Tibial artery (tissue), 4 donors: ENCODE results near the gene GPR137B.

Source experiments
- DNase-seq, 2 donors: peaks; one replicate each; pipeline ENCODE4 v3.0.0-alpha.2; 2019
- H3K27ac ChIP-seq, 2 donors: fragments of 200-600 bp; sonication (generic) in 1 of 2; 1 replicate in 1 of 2; 2 replicates in 1 of 2; pipeline ENCODE4 v1.5.1; 2018 to 2019; ENCODE audit warnings: mild to moderate bottlenecking in 1 of 2
- H3K27me3 ChIP-seq, 2 donors: fragments of 200-600 bp; sonication (generic) in 1 of 2; one replicate each; pipeline versions ENCODE4 v1.5.1 to v1.6.0; 2016 to 2019
- H3K36me3 ChIP-seq, 3 donors: fragments of 200-600 bp; sonication (generic) in 2 of 3; one replicate each; pipeline ENCODE4 v1.5.1; 2016 to 2019; ENCODE audit warnings: mild to moderate bottlenecking in 2 of 3
- H3K4me1 ChIP-seq, 4 donors: fragments of 200-600 bp; sonication (generic) in 2 of 4; 1 replicate in 3 of 4; 2 replicates in 1 of 4; pipeline ENCODE4 v1.5.1; 2016 to 2019
- H3K4me3 ChIP-seq, 2 donors: fragments of 200-600 bp; sonication (generic) in 1 of 2; 1 replicate in 1 of 2; 2 replicates in 1 of 2; pipeline ENCODE4 v1.5.1; 2018 to 2019; ENCODE audit warnings: mild to moderate bottlenecking in 2 of 2
- H3K9me3 ChIP-seq, 3 donors: fragments of 200-600 bp; sonication (generic) in 1 of 3; one replicate each; pipeline ENCODE4 v1.5.1; 2016 to 2019
- intact Hi-C: fragments of 100-400 bp; cut with DNase I; formaldehyde crosslinking; loops from one replicate; pipeline ENCODE4 v1.15.0; 2023; ENCODE audit warnings: low total_unique reads
- TF ChIP-seq, protein P1 (sequence below), 2 experiments: fragments of 200-600 bp in 1 of 2; fragments of 450-650 bp in 1 of 2; IDR thresholded peaks; one replicate each; pipeline ENCODE4 v1.5.1; 2017 to 2019; ENCODE audit warnings: antibody characterized with exemption in 2 of 2, mild to moderate bottlenecking in 1 of 2, moderate library complexity in 1 of 2

Gene GPR137B

GRCh38 chr1:236211815-236212214 lies 69.5 kb downstream of the GPR137B start:
- H3K27ac ChIP-seq: no peak overlapping the region

GRCh38 chr1:236213534-236213933 lies 71.2 kb downstream of the GPR137B start:
- peaks cover 6 to 26% (median 15%) of the 10 kb centered on the region in 3 donors for H3K36me3 ChIP-seq
- DNase-seq: no peak
- intact Hi-C loops: no loop called here

More at GRCh38 chr1:236211815-236212214, 69.5 kb downstream of the GPR137B start:
- Histone ChIP-seq H3K27me3 (no peaks in the 10 kb centered on the region), H3K36me3 (peaks cover 0 to 17% (median 15%) of the 10 kb centered on the region in 3 donors), H3K4me3 (no peak overlapping the region), H3K4me1 (no peaks in the 10 kb centered on the region), H3K9me3 (no peaks in the 10 kb centered on the region)
- TF ChIP-seq, protein P1, sequence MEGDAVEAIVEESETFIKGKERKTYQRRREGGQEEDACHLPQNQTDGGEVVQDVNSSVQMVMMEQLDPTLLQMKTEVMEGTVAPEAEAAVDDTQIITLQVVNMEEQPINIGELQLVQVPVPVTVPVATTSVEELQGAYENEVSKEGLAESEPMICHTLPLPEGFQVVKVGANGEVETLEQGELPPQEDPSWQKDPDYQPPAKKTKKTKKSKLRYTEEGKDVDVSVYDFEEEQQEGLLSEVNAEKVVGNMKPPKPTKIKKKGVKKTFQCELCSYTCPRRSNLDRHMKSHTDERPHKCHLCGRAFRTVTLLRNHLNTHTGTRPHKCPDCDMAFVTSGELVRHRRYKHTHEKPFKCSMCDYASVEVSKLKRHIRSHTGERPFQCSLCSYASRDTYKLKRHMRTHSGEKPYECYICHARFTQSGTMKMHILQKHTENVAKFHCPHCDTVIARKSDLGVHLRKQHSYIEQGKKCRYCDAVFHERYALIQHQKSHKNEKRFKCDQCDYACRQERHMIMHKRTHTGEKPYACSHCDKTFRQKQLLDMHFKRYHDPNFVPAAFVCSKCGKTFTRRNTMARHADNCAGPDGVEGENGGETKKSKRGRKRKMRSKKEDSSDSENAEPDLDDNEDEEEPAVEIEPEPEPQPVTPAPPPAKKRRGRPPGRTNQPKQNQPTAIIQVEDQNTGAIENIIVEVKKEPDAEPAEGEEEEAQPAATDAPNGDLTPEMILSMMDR (IDR thresholded peaks at IDR 0.05): no peak
- intact Hi-C loops: no loop called here
- no peak for DNase-seq

GRCh38 chr1:236214761-236215160 lies 72.4 kb downstream of the GPR137B start:
- Histone ChIP-seq H3K36me3 (peaks cover 6 to 26% (median 15%) of the 10 kb centered on the region in 3 donors), H3K27me3 (no peaks in the 10 kb centered on the region), H3K4me1 (no peaks in the 10 kb centered on the region), H3K4me3 (no peak overlapping the region), H3K9me3 (no peaks in the 10 kb centered on the region), H3K27ac (no peak overlapping the region)
- TF ChIP-seq, protein P1 (IDR thresholded peaks at IDR 0.05): no peak
- intact Hi-C loops: no loop called here
- no peak for DNase-seq

More at GRCh38 chr1:236213534-236213933, 71.2 kb downstream of the GPR137B start:
- no peaks in the 10 kb centered on the region for H3K4me1 ChIP-seq
- no peak overlapping the region for H3K4me3 ChIP-seq
- H3K27ac ChIP-seq: no peak overlapping the region
- H3K9me3 ChIP-seq: no peaks in the 10 kb centered on the region
- TF ChIP-seq, protein P1 (IDR thresholded peaks at IDR 0.05): no peak
- H3K27me3 ChIP-seq: no peaks in the 10 kb centered on the region

GRCh38 chr1:236220473-236220872 lies 78.1 kb downstream of the GPR137B start:
- no peak overlapping the region for H3K4me3 ChIP-seq
- no peak overlapping the region for H3K27ac ChIP-seq
- H3K27me3 ChIP-seq: no peaks in the 10 kb centered on the region
- H3K9me3 ChIP-seq: no peaks in the 10 kb centered on the region
- H3K4me1 ChIP-seq: no peaks in the 10 kb centered on the region
- intact Hi-C loops: no loop called here
- TF ChIP-seq, protein P1 (IDR thresholded peaks at IDR 0.05): no peak
- H3K36me3 ChIP-seq: peaks cover 11 to 36% (median 17%) of the 10 kb centered on the region in 3 donors
- DNase-seq: no peak

DNA sequence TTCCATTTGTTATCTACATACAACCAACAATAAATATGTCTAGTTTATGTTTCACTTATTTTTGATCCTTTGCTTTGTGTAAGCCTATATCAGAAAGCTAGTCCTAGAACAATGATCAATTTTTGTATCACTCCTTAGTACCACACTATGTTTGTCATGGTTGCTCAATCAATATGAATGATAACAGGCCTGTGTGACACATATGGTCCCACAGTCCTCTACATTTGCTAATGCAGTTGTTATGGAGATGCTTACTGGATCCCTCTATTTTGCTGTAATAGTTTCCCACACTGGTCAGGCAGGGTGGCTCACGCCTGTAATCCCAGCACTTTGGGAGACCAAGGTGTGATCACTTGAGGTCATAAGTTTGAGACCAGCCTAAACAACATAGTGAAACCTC lies 80.3 kb downstream of the GPR137B start:
- Histone ChIP-seq H3K27ac (no peak overlapping the region), H3K4me3 (no peak overlapping the region), H3K4me1 (no peaks in the 10 kb centered on the region), H3K9me3 (no peaks in the 10 kb centered on the region), H3K27me3 (no peaks in the 10 kb centered on the region), H3K36me3 (peaks cover 13 to 42% (median 18%) of the 10 kb centered on the region in 3 donors)
- intact Hi-C loops: no loop called here
- TF ChIP-seq, protein P1 (IDR thresholded peaks at IDR 0.05): no peak
- DNase-seq: no peak

- intact Hi-C loops: no loop called here
- H3K9me3 ChIP-seq: no peaks in the 10 kb centered on the region
- H3K27me3 ChIP-seq: no peaks in the 10 kb centered on the region
- H3K27ac ChIP-seq: no peak overlapping the region
- TF ChIP-seq, protein P1 (IDR thresholded peaks at IDR 0.05): no peak
- no peaks in the 10 kb centered on the region for H3K4me1 ChIP-seq
- no peak overlapping the region for H3K4me3 ChIP-seq
- peaks cover 13 to 38% (median 15%) of the 10 kb centered on the region in 3 donors for H3K36me3 ChIP-seq
- DNase-seq: no peak
These were observed 86.1 kb downstream of the GPR137B start for GRCh38 chr1:236228411-236228810.
